ENCODE measurements around the gene C11orf68.

DNA sequence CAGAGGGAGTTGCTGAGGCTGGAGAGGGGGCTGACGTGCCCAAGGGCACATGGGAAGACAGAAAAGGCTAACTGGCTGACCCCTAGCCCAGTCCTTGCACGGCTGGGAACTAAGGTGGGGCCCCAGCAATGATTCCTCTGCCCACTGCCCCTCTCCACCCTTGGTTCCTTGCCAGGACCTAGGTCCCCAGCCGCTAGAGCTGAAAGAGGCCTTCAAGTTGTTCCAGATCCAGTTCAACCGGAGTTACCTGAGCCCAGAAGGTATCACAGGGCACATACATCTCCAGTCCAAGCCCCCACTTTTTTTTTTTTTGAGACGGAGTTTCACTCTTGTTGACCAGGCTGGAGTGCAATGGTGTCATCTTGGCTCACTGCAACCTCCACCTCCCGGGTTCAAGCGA is 38.8 kb downstream of the C11orf68 start:
- TF ChIP-seq, protein P1, sequence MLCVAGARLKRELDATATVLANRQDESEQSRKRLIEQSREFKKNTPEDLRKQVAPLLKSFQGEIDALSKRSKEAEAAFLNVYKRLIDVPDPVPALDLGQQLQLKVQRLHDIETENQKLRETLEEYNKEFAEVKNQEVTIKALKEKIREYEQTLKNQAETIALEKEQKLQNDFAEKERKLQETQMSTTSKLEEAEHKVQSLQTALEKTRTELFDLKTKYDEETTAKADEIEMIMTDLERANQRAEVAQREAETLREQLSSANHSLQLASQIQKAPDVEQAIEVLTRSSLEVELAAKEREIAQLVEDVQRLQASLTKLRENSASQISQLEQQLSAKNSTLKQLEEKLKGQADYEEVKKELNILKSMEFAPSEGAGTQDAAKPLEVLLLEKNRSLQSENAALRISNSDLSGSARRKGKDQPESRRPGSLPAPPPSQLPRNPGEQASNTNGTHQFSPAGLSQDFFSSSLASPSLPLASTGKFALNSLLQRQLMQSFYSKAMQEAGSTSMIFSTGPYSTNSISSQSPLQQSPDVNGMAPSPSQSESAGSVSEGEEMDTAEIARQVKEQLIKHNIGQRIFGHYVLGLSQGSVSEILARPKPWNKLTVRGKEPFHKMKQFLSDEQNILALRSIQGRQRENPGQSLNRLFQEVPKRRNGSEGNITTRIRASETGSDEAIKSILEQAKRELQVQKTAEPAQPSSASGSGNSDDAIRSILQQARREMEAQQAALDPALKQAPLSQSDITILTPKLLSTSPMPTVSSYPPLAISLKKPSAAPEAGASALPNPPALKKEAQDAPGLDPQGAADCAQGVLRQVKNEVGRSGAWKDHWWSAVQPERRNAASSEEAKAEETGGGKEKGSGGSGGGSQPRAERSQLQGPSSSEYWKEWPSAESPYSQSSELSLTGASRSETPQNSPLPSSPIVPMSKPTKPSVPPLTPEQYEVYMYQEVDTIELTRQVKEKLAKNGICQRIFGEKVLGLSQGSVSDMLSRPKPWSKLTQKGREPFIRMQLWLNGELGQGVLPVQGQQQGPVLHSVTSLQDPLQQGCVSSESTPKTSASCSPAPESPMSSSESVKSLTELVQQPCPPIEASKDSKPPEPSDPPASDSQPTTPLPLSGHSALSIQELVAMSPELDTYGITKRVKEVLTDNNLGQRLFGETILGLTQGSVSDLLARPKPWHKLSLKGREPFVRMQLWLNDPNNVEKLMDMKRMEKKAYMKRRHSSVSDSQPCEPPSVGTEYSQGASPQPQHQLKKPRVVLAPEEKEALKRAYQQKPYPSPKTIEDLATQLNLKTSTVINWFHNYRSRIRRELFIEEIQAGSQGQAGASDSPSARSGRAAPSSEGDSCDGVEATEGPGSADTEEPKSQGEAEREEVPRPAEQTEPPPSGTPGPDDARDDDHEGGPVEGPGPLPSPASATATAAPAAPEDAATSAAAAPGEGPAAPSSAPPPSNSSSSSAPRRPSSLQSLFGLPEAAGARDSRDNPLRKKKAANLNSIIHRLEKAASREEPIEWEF (CRISPR knock-in tag; IDR thresholded peaks at IDR 0.05) = no peak
- TF ChIP-seq, protein P2, sequence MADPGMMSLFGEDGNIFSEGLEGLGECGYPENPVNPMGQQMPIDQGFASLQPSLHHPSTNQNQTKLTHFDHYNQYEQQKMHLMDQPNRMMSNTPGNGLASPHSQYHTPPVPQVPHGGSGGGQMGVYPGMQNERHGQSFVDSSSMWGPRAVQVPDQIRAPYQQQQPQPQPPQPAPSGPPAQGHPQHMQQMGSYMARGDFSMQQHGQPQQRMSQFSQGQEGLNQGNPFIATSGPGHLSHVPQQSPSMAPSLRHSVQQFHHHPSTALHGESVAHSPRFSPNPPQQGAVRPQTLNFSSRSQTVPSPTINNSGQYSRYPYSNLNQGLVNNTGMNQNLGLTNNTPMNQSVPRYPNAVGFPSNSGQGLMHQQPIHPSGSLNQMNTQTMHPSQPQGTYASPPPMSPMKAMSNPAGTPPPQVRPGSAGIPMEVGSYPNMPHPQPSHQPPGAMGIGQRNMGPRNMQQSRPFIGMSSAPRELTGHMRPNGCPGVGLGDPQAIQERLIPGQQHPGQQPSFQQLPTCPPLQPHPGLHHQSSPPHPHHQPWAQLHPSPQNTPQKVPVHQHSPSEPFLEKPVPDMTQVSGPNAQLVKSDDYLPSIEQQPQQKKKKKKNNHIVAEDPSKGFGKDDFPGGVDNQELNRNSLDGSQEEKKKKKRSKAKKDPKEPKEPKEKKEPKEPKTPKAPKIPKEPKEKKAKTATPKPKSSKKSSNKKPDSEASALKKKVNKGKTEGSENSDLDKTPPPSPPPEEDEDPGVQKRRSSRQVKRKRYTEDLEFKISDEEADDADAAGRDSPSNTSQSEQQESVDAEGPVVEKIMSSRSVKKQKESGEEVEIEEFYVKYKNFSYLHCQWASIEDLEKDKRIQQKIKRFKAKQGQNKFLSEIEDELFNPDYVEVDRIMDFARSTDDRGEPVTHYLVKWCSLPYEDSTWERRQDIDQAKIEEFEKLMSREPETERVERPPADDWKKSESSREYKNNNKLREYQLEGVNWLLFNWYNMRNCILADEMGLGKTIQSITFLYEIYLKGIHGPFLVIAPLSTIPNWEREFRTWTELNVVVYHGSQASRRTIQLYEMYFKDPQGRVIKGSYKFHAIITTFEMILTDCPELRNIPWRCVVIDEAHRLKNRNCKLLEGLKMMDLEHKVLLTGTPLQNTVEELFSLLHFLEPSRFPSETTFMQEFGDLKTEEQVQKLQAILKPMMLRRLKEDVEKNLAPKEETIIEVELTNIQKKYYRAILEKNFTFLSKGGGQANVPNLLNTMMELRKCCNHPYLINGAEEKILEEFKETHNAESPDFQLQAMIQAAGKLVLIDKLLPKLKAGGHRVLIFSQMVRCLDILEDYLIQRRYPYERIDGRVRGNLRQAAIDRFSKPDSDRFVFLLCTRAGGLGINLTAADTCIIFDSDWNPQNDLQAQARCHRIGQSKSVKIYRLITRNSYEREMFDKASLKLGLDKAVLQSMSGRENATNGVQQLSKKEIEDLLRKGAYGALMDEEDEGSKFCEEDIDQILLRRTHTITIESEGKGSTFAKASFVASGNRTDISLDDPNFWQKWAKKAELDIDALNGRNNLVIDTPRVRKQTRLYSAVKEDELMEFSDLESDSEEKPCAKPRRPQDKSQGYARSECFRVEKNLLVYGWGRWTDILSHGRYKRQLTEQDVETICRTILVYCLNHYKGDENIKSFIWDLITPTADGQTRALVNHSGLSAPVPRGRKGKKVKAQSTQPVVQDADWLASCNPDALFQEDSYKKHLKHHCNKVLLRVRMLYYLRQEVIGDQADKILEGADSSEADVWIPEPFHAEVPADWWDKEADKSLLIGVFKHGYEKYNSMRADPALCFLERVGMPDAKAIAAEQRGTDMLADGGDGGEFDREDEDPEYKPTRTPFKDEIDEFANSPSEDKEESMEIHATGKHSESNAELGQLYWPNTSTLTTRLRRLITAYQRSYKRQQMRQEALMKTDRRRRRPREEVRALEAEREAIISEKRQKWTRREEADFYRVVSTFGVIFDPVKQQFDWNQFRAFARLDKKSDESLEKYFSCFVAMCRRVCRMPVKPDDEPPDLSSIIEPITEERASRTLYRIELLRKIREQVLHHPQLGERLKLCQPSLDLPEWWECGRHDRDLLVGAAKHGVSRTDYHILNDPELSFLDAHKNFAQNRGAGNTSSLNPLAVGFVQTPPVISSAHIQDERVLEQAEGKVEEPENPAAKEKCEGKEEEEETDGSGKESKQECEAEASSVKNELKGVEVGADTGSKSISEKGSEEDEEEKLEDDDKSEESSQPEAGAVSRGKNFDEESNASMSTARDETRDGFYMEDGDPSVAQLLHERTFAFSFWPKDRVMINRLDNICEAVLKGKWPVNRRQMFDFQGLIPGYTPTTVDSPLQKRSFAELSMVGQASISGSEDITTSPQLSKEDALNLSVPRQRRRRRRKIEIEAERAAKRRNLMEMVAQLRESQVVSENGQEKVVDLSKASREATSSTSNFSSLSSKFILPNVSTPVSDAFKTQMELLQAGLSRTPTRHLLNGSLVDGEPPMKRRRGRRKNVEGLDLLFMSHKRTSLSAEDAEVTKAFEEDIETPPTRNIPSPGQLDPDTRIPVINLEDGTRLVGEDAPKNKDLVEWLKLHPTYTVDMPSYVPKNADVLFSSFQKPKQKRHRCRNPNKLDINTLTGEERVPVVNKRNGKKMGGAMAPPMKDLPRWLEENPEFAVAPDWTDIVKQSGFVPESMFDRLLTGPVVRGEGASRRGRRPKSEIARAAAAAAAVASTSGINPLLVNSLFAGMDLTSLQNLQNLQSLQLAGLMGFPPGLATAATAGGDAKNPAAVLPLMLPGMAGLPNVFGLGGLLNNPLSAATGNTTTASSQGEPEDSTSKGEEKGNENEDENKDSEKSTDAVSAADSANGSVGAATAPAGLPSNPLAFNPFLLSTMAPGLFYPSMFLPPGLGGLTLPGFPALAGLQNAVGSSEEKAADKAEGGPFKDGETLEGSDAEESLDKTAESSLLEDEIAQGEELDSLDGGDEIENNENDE (IDR thresholded peaks at IDR 0.05; ENCODE audit: low read depth, low read length) = no peak
- TF ChIP-seq PML (IDR thresholded peaks at IDR 0.05; ENCODE audit: low read length) (no peak), GATA2 (CRISPR knock-in tag; IDR thresholded peaks at IDR 0.05) (no peak), HIVEP1 (CRISPR knock-in tag; IDR thresholded peaks at IDR 0.05) (no peak), SIN3A (IDR thresholded peaks at IDR 0.05; ENCODE audit: borderline replicate concordance in 2 of 2, control insufficient read depth in 1 of 2, low read depth in 2 of 2, low read length in 2 of 2) (no peak), U2AF2 (optimal IDR thresholded peaks at IDR 0.05; ENCODE audit: low read depth, low read length) (no peak), NEUROD1 (IDR thresholded peaks at IDR 0.05; ENCODE audit: borderline replicate concordance, low read depth, low read length, partially characterized antibody) (no peak), SMC3 (conservative IDR thresholded peaks at IDR 0.05; ENCODE audit: insufficient read depth, low read depth, low read length) (no peak), SREBF1 (IDR thresholded peaks at IDR 0.05; ENCODE audit: borderline replicate concordance, low read depth, low read length) (no peak), MYC (IDR thresholded peaks at IDR 0.05; ENCODE audit: low read depth, low read length) (no peak), MYC (CRISPR knock-in tag; IDR thresholded peaks at IDR 0.05; ENCODE audit: borderline replicate concordance, low read depth) (no peak), ZBTB8A (IDR thresholded peaks at IDR 0.05; ENCODE audit: partially characterized antibody) (no peak), RAD21 (CRISPR knock-in tag; conservative IDR thresholded peaks at IDR 0.05 in 1 of 2, IDR thresholded peaks at IDR 0.05 in 1 of 2) (no peak)
- TF ChIP-seq, protein P3, sequence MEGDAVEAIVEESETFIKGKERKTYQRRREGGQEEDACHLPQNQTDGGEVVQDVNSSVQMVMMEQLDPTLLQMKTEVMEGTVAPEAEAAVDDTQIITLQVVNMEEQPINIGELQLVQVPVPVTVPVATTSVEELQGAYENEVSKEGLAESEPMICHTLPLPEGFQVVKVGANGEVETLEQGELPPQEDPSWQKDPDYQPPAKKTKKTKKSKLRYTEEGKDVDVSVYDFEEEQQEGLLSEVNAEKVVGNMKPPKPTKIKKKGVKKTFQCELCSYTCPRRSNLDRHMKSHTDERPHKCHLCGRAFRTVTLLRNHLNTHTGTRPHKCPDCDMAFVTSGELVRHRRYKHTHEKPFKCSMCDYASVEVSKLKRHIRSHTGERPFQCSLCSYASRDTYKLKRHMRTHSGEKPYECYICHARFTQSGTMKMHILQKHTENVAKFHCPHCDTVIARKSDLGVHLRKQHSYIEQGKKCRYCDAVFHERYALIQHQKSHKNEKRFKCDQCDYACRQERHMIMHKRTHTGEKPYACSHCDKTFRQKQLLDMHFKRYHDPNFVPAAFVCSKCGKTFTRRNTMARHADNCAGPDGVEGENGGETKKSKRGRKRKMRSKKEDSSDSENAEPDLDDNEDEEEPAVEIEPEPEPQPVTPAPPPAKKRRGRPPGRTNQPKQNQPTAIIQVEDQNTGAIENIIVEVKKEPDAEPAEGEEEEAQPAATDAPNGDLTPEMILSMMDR (IDR thresholded peaks at IDR 0.05 in 2 of 3, conservative IDR thresholded peaks at IDR 0.05 in 1 of 3; ENCODE audit: insufficient read depth in 2 of 3, low read depth in 1 of 3, low read length in 3 of 3) = no peak
